Hypothalamus (tissue), 51 donors: ENCODE data around the gene WLS.

Experiments
- DNase-seq, 51 donors: peaks; one replicate each; lab custom pipeline; 2025; lab: John Stamatoyannopoulos, UW

Gene WLS

DNA sequence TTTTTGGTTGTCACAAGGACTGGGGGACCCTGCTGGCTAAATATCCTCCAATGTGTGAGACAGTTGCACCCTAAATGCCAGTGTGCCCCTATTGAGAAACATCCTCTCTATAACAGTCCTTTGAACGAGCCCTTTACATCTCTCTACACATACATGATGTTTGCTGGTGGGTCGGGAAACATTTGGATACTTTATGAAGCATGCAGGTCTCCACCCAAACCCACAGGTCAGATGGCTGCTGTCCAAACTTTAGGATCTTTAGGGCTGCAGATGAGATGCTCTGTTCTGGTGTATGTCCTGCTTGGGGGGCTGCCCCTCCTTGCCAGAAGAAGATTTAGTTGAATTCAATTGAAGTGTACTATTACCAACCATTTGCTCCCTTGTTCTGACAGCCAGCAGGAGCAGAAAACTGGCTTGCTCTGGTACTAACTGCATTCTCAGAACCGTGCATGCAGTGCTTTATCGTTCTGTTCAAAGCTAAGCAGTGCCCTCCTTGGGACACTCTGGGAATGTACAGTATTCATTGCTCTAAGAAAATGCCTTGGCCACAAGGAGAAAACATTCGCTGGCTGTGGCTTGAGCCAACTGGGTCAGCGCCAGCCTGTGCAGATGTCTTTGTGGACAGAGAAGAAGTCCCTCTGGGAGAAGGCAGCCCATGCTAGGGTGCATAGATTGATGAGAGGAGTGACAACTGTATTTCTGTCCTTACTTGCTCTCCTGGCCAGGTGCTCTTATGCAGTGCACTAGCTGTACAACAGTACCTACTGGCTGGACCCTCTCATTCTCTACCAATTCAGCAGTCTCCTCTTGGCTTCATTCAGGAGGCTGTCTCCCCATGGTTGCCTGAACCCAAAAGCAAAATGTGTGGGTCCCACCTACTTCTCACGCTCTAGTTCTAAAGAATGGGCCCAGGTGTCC, 120.5 kb downstream of the WLS start:
- peak in 36 of 51 donors; percentile 21 to 88 (median 64) for DNase-seq

DNA sequence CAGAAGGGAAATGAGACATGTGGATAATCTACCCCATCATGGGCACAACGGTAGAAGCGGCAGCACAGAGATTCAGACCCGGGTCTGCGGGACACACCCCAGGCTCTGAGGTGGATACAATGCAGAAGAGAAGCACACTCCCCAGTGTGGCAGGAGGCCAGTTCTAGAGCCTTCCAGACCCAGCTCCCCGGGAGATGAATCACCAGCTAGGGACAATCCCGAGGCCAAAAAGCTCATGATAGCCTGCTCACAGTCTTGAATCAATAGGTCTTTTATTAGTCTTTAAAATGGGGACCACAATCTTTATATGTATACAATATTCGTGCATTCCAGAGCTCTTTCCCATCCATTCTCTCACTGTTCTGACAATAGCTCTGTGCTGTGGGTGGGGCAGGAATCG, 124.6 kb downstream of the WLS start:
- DNase-seq, result peak in 7 of 51 donors; percentile 15 to 62 (median 37)

DNA sequence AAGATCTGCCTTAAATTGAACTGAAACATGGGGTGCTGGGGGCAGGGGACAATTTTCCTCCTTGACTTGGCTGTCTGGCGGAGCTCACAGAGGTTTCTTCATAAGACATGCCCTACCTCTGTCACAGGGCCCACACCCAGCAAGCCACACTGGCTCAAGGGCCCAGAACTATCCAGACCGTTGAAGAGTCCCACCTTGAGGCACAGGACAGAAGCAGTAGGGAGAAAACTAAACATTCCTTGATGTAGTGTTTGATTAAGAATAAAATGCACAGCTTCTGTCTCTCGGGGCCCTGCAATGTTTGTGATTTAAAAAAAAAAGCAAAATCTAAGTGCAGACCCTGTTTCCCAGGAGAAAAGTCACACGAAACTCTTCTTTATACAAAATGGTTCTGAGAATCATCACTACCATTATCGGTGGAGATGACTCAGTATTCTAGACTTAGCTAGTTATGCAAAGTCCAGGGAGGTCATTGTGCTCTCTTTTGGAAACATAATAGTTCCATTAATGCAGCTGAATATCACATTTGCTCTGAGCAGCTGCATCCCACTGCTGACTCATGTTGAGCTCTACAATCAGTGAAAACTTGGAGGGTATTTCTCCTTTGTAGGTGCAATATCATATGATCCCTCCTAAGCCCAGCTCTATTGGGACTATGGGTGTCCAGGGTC, 128.3 kb downstream of the WLS start:
- peak in 3 of 51 donors; percentile 13 to 57 (median 32) for DNase-seq

DNA sequence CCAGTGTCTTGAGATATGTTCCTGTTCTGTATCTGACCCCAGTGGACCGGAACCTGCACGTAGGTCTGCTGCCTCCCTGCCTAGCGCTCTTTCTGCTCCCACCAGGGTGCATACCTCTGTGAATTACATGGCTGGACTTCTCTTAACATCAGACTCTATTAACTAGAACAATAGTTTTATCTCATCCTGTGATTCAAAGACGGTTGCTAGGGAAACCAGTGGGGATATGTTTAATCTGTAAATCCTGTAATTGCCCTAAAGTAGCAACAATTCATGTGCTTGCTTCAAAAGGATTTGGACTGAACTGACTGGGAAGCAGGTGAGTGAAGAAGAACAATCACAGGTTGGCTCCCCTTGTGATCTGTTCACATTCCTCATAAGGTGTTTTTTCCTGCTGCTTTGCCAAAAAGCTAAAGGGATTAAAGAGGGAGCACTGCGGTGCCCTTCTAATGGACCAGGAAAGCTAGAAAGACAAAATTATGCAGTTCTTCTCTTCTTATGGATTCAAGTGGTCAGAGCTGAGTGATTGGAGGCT, 129.2 kb downstream of the WLS start:
- DNase-seq, result no peak

DNA sequence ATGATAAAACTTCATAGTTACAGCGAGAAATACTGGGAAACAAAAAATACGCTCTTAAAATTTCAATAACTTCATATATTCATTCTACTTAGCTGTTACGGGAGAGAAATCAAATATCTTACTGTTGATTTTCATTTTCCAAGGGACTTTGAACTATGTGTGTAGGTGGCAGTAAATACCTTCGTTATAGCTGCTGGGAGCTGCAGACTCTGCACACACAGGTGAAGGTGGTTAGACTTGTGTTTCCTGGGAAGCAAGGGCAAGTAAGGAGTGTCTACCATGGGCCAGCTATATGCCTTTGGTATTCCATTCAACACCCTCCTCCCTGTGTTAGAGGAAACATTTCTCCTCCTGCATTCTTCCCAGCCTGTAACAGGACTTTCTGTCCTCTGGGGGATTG, 130.5 kb downstream of the WLS start:
- no peak for DNase-seq

DNA sequence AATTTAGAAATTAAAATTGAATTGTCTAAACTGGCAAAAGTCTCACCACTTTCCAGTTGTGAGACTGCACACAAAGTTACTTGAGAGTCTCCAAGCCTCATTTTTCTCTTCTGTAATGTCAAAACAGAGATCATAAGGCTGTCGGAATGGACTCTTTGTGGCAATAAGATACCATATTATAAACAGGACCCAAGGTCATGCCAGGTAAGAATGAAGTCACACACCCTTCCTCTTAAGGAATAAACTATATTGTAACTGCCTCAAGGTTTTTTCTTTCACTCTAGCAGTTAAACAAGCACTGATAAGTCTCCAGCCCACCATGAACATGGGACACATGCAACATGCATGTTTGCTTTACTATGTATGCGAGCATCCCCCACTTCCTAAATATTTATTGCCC, 131.8 kb downstream of the WLS start:
- DNase-seq, result no peak

DNA sequence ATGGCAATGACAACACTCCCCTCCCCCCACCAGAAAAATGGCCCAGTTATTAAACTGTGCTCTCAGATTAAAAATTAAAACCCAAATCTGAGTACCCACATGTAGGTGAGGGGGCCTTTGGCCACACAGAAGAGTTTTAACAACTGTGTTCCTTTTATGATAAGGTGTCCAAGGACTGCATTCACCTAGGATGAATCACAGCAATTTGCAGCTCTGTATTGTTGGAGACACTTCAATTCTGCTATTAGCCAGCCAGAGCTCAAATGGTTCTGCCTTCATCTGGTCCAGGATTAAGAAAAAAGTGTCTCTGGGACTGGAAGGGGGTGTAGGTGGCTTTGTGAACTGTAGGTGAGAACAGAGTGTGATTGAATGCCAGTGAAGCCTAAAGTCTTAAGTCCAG, 138.6 kb downstream of the WLS start:
- DNase-seq, result no peak

DNA sequence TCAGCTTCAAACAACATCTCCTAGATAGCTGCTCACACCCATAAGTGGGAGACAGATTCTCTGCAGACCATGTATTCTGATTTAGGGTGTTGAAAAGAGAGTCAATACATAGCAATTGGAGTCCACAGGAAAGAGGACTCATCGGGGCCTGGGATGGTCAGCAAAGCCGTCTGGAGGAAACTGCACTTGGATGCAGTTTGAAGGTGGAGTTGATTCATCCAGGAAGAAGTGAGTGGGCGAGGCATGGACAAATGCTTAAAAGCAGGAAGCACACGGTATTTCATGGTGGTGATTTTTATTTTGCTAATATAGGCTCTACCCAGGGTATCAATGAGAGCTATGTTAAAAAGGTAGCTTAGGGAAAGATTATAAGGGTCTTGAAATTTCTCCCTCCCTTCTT, 145.1 kb downstream of the WLS start:
- DNase-seq, result no peak

DNA sequence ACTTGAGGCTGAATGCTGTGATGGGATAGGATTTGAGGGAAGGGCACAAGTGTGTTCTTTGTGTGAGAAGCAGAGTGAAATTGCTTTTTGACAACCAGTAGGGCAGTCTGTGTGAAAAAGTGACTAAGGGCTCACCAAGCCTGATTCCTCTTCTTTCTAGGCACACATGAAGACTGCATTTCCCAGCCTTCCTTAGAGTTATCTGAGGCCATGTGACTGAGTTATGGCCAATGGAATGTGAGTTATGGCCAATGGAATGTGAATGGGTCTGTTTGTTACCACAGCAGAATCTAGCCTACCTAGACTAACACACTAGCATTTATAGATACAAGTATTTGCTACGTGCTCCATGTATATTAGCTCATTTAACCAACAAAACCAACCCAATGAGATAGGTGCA, 146.6 kb downstream of the WLS start:
- DNase-seq, result no peak

DNA sequence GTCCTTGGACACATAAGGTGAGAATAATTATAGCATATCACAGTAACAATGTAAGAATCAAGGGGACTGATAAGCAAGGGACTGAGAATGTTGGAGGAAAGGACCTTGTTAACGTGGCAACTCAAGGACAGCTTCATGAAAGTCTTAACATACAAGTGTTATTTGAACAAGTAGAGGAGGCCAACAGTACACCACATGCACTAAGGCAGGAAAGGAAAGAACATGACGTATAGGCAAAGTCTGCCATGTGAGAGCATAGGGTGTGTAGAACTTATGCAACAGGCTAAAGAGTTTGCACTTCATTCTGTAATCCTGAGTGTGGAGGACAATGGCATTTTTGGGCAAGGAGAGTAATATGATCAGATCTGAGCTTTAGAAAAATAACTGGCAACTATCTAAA, 148.6 kb downstream of the WLS start:
- DNase-seq, result no peak

DNA sequence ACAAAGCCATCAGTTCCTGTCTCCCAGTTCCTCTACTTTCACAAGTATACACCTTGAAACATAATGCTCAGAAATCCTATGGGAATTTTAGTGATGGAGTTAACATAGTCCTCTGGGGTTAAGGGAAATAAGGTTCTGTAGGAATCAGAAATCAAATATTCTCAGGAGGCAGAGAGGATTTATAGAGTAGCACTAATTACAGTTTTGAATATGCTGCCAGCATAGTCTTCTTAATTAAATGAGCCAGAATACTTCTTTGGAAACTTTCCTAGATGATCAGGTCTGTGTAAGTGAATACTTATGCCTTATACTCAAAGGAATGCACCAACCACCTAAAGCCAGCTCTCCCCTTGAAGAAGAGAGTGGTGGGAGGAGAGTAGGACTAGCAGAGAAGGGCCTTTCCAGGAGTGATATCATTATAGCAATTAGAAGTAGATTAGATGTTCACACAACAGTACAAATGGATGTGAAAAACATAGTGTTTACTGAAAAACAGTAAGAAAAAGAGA, 150.5 kb downstream of the WLS start:
- DNase-seq, result no peak

DNA sequence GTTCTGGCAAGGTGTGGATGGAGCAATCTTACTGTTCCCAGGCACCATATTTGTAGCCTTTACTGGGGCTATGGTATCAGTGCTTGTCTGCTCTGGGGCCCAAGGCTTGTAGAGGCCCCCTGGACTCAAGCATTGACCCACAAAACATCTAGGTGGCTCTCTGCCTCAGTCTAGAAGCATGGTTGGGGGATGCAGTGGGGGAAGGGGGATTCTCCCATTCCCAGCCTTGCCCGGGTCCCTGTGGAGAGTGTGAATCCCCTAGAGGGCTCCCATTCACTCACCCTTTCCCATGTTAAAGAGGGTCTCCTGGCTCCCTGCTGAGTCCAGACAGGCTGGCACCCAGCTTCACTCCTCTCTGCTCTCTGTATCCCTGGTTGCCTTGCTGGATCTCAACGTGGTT, 153.7 kb downstream of the WLS start:
- no peak for DNase-seq
